ENCODE results near the gene ZNF44.

The ZNF44 gene

DNA sequence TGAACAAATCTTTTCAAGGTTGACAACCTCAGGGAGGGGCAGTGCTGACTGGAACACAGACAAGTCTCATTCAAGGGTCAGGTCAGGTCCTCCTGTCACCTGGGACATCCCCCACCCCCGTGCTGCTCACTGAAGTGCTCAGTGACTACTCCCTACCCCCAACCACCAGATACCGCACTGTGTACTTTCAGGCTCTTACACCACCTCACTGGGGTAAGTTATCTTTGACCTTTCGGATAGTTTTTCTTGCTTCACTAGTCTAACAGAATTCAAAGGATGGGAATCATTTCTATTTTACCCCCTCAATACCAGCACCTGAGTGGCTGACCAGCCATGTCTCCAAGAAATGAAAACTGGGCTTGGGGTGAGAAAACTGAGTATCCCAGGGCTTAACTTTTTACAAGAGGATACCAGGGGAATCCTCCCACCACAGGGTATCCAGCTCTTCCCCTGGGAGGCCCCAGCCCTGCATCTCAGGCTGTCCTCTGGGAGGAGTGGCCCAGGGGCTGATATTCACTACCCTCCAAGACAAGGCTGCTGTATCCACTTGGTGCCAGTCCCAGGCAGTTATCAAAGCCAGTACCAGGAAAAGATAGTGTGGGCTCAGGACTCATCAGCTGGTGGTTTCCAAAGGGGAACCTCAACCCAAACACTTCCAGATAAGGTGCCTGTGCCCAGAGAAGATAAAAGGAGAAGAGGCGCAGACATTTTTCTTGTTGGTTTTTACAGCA is 36.7 kb upstream of the ZNF44 start:
- no peaks in the 10 kb centered on the region for H3K9me2 ChIP-seq (ENCODE audit: low read depth, low read length)
- peak overlapping the region; percentile 88 for H3K4me3 ChIP-seq (ENCODE audit: low read depth, low read length, poor library complexity, severe bottlenecking)
- peak overlapping the region; percentile 43; the same call in 1 of the 2 replicates for H3K9ac ChIP-seq (ENCODE audit: low read length)
- peaks cover 30% of the 10 kb centered on the region for H3K4me1 ChIP-seq (ENCODE audit: insufficient read depth, low read length, severe bottlenecking)
- H3K27ac ChIP-seq (ENCODE audit: low read depth, low read length, poor library complexity, severe bottlenecking) = peak overlapping the region; percentile 62
- H3K9me3 ChIP-seq (ENCODE audit: low read length) = peaks cover 7% of the 10 kb centered on the region; the same call in 1 of the 2 replicates
- H2AFZ ChIP-seq (ENCODE audit: low read length) = no peak overlapping the region
- TF ChIP-seq, protein P1, sequence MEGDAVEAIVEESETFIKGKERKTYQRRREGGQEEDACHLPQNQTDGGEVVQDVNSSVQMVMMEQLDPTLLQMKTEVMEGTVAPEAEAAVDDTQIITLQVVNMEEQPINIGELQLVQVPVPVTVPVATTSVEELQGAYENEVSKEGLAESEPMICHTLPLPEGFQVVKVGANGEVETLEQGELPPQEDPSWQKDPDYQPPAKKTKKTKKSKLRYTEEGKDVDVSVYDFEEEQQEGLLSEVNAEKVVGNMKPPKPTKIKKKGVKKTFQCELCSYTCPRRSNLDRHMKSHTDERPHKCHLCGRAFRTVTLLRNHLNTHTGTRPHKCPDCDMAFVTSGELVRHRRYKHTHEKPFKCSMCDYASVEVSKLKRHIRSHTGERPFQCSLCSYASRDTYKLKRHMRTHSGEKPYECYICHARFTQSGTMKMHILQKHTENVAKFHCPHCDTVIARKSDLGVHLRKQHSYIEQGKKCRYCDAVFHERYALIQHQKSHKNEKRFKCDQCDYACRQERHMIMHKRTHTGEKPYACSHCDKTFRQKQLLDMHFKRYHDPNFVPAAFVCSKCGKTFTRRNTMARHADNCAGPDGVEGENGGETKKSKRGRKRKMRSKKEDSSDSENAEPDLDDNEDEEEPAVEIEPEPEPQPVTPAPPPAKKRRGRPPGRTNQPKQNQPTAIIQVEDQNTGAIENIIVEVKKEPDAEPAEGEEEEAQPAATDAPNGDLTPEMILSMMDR (IDR thresholded peaks at IDR 0.05; ENCODE audit: low read length) = no peak
- no peak for TF ChIP-seq EZH2 (IDR thresholded peaks at IDR 0.05; ENCODE audit: borderline replicate concordance, low read length)
- peak overlapping the region; percentile 95 for H3K4me2 ChIP-seq (ENCODE audit: low read length)
- no peaks in the 10 kb centered on the region for H3F3A ChIP-seq (ENCODE audit: insufficient read depth, low read length)
- H3K79me2 ChIP-seq (ENCODE audit: insufficient read depth, low read length) = no peaks in the 10 kb centered on the region
- H3K27me3 ChIP-seq (ENCODE audit: insufficient read depth, low read length) = no peaks in the 10 kb centered on the region
- H3K36me3 ChIP-seq (ENCODE audit: insufficient read depth, low read length) = no peaks in the 10 kb centered on the region; the same call in 1 of the 2 replicates
- H4K20me1 ChIP-seq (ENCODE audit: insufficient read depth, low read length) = no peaks in the 10 kb centered on the region

DNA sequence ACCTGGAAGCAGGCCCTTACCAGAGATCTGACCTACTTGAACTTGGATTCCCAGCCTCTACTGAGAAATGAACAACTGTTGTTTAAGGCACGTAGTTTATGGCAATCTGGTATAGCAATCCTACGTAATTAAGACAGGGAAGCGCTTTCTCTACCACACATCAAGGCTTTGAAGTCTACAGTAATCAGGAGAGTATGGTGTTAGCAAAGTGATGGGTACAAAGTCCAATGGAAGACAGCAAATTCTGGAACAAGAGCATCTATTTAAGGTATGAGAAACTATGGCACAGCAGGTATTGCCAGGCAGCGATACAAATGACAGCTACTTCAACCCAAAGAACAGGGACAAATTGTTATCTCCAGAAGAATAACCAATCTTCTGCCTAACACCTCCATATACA is 35.7 kb upstream of the ZNF44 start:
- Histone ChIP-seq H4K20me1 (ENCODE audit: insufficient read depth, low read length) (no peaks in the 10 kb centered on the region), H3K4me1 (ENCODE audit: insufficient read depth, low read length, severe bottlenecking) (peaks cover 30% of the 10 kb centered on the region), H2AFZ (ENCODE audit: low read length) (no peak overlapping the region), H3K27me3 (ENCODE audit: insufficient read depth, low read length) (no peaks in the 10 kb centered on the region), H3K9me3 (ENCODE audit: low read length) (peaks cover 10% of the 10 kb centered on the region; the same call in 1 of the 2 replicates), H3K4me2 (ENCODE audit: low read length) (no peak overlapping the region), H3K4me3 (ENCODE audit: low read depth, low read length, poor library complexity, severe bottlenecking) (no peak overlapping the region), H3K9ac (ENCODE audit: low read length) (no peak overlapping the region), H3K27ac (ENCODE audit: low read depth, low read length, poor library complexity, severe bottlenecking) (no peak overlapping the region), H3F3A (ENCODE audit: insufficient read depth, low read length) (no peaks in the 10 kb centered on the region), H3K36me3 (ENCODE audit: insufficient read depth, low read length) (no peaks in the 10 kb centered on the region; the same call in 1 of the 2 replicates), H3K9me2 (ENCODE audit: low read depth, low read length) (no peaks in the 10 kb centered on the region), H3K79me2 (ENCODE audit: insufficient read depth, low read length) (no peaks in the 10 kb centered on the region)
- TF ChIP-seq, protein P1 (IDR thresholded peaks at IDR 0.05; ENCODE audit: low read length) = no peak
- TF ChIP-seq EZH2 (IDR thresholded peaks at IDR 0.05; ENCODE audit: borderline replicate concordance, low read length) = no peak

DNA sequence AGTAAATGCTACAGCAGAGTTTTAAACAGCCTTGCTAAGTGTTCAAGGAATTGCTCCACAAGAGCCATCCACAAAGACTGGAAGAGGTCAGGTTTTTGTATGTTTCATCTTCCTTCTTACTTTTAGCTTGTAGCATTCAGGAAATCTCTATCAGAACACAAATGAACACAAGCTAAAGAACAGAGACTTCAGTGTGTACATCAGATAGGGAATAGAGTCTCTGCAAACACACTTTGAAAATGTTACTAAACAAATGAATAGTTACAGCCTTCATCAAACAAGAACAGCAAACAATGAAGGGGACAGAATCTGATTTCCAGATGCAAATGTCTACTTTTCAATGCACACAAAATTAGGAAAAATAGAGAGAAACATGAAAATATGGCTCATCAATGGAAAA is 31.0 kb upstream of the ZNF44 start:
- Histone ChIP-seq H3F3A (ENCODE audit: insufficient read depth, low read length) (no peaks in the 10 kb centered on the region), H3K36me3 (ENCODE audit: insufficient read depth, low read length) (peaks cover 20% of the 10 kb centered on the region), H3K9ac (ENCODE audit: low read length) (no peak overlapping the region), H3K79me2 (ENCODE audit: insufficient read depth, low read length) (no peaks in the 10 kb centered on the region), H3K9me3 (ENCODE audit: low read length) (peaks cover 21% of the 10 kb centered on the region; the same call in 1 of the 2 replicates), H3K27ac (ENCODE audit: low read depth, low read length, poor library complexity, severe bottlenecking) (no peak overlapping the region), H3K4me1 (ENCODE audit: insufficient read depth, low read length, severe bottlenecking) (peaks cover under 1% of the 10 kb centered on the region), H2AFZ (ENCODE audit: low read length) (no peak overlapping the region), H4K20me1 (ENCODE audit: insufficient read depth, low read length) (no peaks in the 10 kb centered on the region), H3K4me2 (ENCODE audit: low read length) (no peak overlapping the region), H3K27me3 (ENCODE audit: insufficient read depth, low read length) (no peaks in the 10 kb centered on the region), H3K4me3 (ENCODE audit: low read depth, low read length, poor library complexity, severe bottlenecking) (no peak overlapping the region), H3K9me2 (ENCODE audit: low read depth, low read length) (no peaks in the 10 kb centered on the region)
- TF ChIP-seq, protein P1 (IDR thresholded peaks at IDR 0.05; ENCODE audit: low read length) = no peak

Measured in OCI-LY1 (cell line).